ENCODE results near the gene THADA. TPM values are rescaled to one million over a fixed set of nuclear protein-coding genes. Genes with fewer than 3 reads are reported as not detected.
A peak's percentile ranks its signal among the peaks of the same experiment; 100 is the strongest.

Gene THADA
- total RNA-seq, 4 donors from 2014 or later = 31.2 to 68.8 (median 54.9) TPM

DNA sequence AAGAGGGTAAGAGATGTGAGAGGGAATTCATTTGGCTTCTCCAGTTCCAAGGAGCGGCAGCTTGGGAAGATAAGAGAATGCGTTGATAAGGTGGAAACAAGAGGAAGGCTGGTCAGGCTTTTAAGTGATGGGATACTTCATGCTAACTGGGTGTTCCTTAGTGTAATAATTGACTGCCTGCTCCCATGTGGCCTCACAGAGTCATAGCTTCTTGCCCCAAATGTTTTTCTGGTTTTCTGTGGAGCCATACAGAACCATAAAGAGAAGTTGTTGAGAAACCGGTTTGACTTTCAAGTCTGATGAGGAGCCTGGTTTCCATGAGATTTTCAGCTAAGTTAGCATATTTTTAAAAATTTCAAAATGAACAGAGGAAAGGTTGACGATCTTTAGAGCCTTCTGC is 272.0 kb downstream of the THADA start:
- Histone ChIP-seq H3K4me1 (peaks cover 14 to 17% of the 10 kb centered on the region in 2 donors), H3K4me3 (no peak overlapping the region), H3K27me3 (no peaks in the 10 kb centered on the region), H3K27ac (peak overlapping the region; percentile 82 to 93), H3K36me3 (no peaks in the 10 kb centered on the region), H3K9me3 (no peaks in the 10 kb centered on the region)
- no peak for TF ChIP-seq CTCF (IDR thresholded peaks at IDR 0.05)
- no peak for TF ChIP-seq POLR2A (IDR thresholded peaks at IDR 0.05)
- intact Hi-C loops (cut with DNase I; ENCODE audit: low total_unique reads) = no loop called here
- DNase-seq = no peak

DNA sequence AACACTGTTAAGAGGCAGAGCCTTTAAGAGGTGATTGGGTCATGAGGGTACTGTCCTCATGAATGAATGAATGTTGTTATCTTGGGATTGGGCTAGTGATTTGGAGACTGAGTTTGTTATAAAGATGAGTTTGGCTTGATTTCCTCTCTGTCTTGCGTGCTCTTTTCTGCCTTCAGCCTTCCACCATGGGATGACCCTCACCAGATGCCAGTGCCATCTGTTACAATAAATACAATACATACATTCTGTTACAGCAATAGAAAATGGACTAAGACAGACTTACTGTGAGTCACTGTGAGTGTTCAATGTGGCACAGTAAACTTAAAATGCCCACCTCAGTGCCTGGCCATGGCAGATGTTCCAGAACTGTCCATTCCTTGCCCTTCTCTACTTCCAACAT is 274.4 kb downstream of the THADA start:
- H3K9me3 ChIP-seq = no peaks in the 10 kb centered on the region

DNA sequence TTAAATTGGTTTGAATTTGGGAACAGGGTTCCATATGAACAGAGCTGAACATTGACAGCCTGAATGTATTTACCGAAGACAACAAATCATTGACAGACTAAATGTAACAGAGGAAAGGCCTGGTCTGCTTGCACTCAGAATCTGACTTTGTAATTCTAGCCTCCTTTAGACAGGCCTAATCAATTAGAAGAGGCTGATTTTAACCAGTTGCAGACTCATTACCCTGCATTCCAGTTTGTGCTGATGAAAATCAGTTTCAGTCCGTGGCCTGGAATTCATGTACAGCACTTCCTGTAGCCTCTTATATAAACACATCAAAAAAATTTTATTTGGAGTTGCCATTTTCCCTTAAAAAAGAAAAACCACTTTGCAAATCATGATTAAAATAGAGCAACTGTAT is 276.3 kb downstream of the THADA start:
- TF ChIP-seq POLR2A (IDR thresholded peaks at IDR 0.05) (no peak), CTCF (IDR thresholded peaks at IDR 0.05) (no peak)
- H3K36me3 ChIP-seq = no peaks in the 10 kb centered on the region
- intact Hi-C loops (cut with DNase I; ENCODE audit: low total_unique reads) = no loop called here

More for the DNA sequence above, 274.4 kb downstream of the THADA start:
- intact Hi-C loops (cut with DNase I; ENCODE audit: low total_unique reads) = no loop called here
- TF ChIP-seq CTCF (IDR thresholded peaks at IDR 0.05) (no peak), POLR2A (IDR thresholded peaks at IDR 0.05) (no peak)
- Histone ChIP-seq H3K27me3 (no peaks in the 10 kb centered on the region), H3K27ac (no peak overlapping the region), H3K36me3 (no peaks in the 10 kb centered on the region), H3K4me3 (no peak overlapping the region), H3K4me1 (peaks cover 6 to 8% of the 10 kb centered on the region in 2 donors)
- DNase-seq = no peak

GRCh38 chr2:43318791-43319190 is 277.0 kb downstream of the THADA start:
- Histone ChIP-seq H3K36me3 (no peaks in the 10 kb centered on the region), H3K4me1 (peaks cover 2 to 7% of the 10 kb centered on the region in 2 donors), H3K27me3 (no peaks in the 10 kb centered on the region), H3K27ac (no peak overlapping the region), H3K4me3 (no peak overlapping the region), H3K9me3 (no peaks in the 10 kb centered on the region)
- intact Hi-C loops (cut with DNase I; ENCODE audit: low total_unique reads) = no loop called here
- no peak for TF ChIP-seq CTCF (IDR thresholded peaks at IDR 0.05)
- DNase-seq = no peak

More for the DNA sequence above, 276.3 kb downstream of the THADA start:
- H3K4me3 ChIP-seq = no peak overlapping the region
- peaks cover 3 to 8% of the 10 kb centered on the region in 2 donors for H3K4me1 ChIP-seq
- DNase-seq = no peak
- no peak overlapping the region for H3K27ac ChIP-seq
- no peaks in the 10 kb centered on the region for H3K27me3 ChIP-seq
- no peaks in the 10 kb centered on the region for H3K9me3 ChIP-seq

DNA sequence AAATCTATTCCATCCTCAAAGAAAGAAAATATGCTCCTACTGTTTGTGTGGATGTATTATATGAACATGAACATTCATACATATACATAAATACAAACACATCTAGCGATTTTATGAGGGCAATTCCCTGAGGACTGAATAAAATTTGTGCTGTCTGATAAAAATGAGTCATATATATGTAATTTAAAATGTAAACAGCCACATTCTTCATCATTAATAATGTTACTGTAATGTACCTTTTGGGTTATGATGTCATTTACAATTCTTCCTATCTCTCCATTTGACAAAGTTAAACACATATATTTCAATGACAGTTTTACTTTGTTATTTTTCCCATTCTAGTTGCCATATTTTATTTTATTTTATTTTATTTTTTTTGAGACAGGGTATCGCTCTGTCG is 278.2 kb downstream of the THADA start:
- no peak for TF ChIP-seq POLR2A (IDR thresholded peaks at IDR 0.05)
- no peak for TF ChIP-seq CTCF (IDR thresholded peaks at IDR 0.05)

More for the DNA sequence above, 278.2 kb downstream of the THADA start:
- no peak overlapping the region for H3K27ac ChIP-seq
- no peaks in the 10 kb centered on the region for H3K9me3 ChIP-seq
- H3K36me3 ChIP-seq = no peaks in the 10 kb centered on the region
- peaks cover 0 to 13% of the 10 kb centered on the region in 2 donors for H3K4me1 ChIP-seq
- no peak for DNase-seq
- intact Hi-C loops (cut with DNase I; ENCODE audit: low total_unique reads) = no loop called here
- no peak overlapping the region for H3K4me3 ChIP-seq
- no peaks in the 10 kb centered on the region for H3K27me3 ChIP-seq
